GM23338 (cell line): Measurements from ENCODE around the gene AOAH. TPM values are rescaled to one million over a fixed set of nuclear protein-coding genes. Genes with fewer than 3 reads are reported as not detected.

Source experiments
- ATAC-seq: fragments of 200-7000 bp; cut with Tn5 transposase; 3 replicates; pipeline ENCODE4 v1.9.1; 2020
- DNase-seq: peaks from one replicate; pipeline ENCODE4 v3.0.0-alpha.2; 2015; ENCODE audit warnings: low spot score
- H2AFZ ChIP-seq: fragments of 200-600 bp; sonication (generic); 2 replicates; pipeline ENCODE4 v1.8.0; 2016; ENCODE audit warnings: antibody characterized with exemption, mild to moderate bottlenecking, moderate library complexity
- H3F3A ChIP-seq: fragments of 200-600 bp; sonication (generic); replicated peaks from 2 replicates; pipeline ENCODE4 v1.8.0; 2017; ENCODE audit warnings: antibody characterized with exemption, mixed run types, low read depth
- H3K27ac ChIP-seq: fragments of 200-600 bp; sonication (generic); 2 replicates; pipeline ENCODE4 v1.6.1; 2016; ENCODE audit warnings: low read depth
- H3K27me3 ChIP-seq: fragments of 200-600 bp; sonication (generic); 2 replicates; pipeline ENCODE4 v1.8.0; 2016; ENCODE audit warnings: mild to moderate bottlenecking, mixed run types, moderate library complexity; ENCODE audit not compliant: insufficient read depth
- H3K36me3 ChIP-seq: fragments of 200-600 bp; sonication (generic); 2 replicates; pipeline ENCODE4 v1.8.0; 2016; ENCODE audit warnings: mild to moderate bottlenecking; ENCODE audit not compliant: insufficient read depth
- H3K4me1 ChIP-seq: fragments of 200-600 bp; sonication (generic); 2 replicates; pipeline ENCODE4 v1.8.0; 2016; ENCODE audit warnings: mild to moderate bottlenecking, moderate library complexity; ENCODE audit not compliant: insufficient read depth
- H3K4me2 ChIP-seq: fragments of 200-600 bp; sonication (generic); 2 replicates; pipeline ENCODE4 v1.7.1; 2017; ENCODE audit warnings: mixed run types
- H3K4me3 ChIP-seq: fragments of 200-600 bp; sonication (generic); 2 replicates; pipeline ENCODE4 v1.6.1; 2016; ENCODE audit warnings: mixed run types
- H3K79me2 ChIP-seq: fragments of 200-600 bp; sonication (generic); replicated peaks from 2 replicates; pipeline ENCODE4 v1.8.0; 2017; ENCODE audit warnings: mild to moderate bottlenecking; ENCODE audit not compliant: insufficient read depth
- H3K9me2 ChIP-seq: fragments of 200-600 bp; sonication (generic); 2 replicates; pipeline ENCODE4 v1.8.0; 2017; ENCODE audit not compliant: insufficient read depth
- H4K20me1 ChIP-seq: fragments of 200-600 bp; sonication (generic); replicated peaks from 2 replicates; pipeline ENCODE4 v1.8.0; 2017; ENCODE audit warnings: mild to moderate bottlenecking; ENCODE audit not compliant: insufficient read depth
- H3K27ac Mint-ChIP-seq: 2 replicates; pipeline ENCODE4 v1.8.0; 2020; ENCODE audit warnings: inconsistent platforms, mild to moderate bottlenecking, moderate library complexity, mixed read lengths
- H3K27me3 Mint-ChIP-seq: 3 replicates; pipeline ENCODE4 v1.8.0; 2022; ENCODE audit warnings: low read depth, mild to moderate bottlenecking, moderate library complexity, mixed read lengths, inconsistent platforms; ENCODE audit not compliant: insufficient read depth, poor library complexity
- H3K36me3 Mint-ChIP-seq: 3 replicates; pipeline ENCODE4 v1.8.0; 2021; ENCODE audit warnings: low read depth, mild to moderate bottlenecking, inconsistent platforms, moderate library complexity, mixed read lengths
- H3K4me1 Mint-ChIP-seq: 3 replicates; pipeline ENCODE4 v1.8.0; 2020; ENCODE audit warnings: mild to moderate bottlenecking, inconsistent platforms, mixed read lengths
- H3K4me3 Mint-ChIP-seq: 3 replicates; pipeline ENCODE4 v1.8.0; 2021; ENCODE audit warnings: moderate library complexity, mild to moderate bottlenecking, inconsistent platforms, mixed read lengths
- H3K9me3 Mint-ChIP-seq: 3 replicates; pipeline ENCODE4 v1.8.0; 2020; ENCODE audit warnings: moderate library complexity, mild to moderate bottlenecking, inconsistent platforms, mixed read lengths
- CREB1 ChIP-seq: fragments of 250-450 bp; sonication (Bioruptor Pico); IDR thresholded peaks from 2 replicates; pipeline ENCODE4 v1.5.0; 2020; ENCODE audit warnings: low read depth, mild to moderate bottlenecking, moderate library complexity
- EZH2 ChIP-seq: fragments of 200-600 bp; sonication (generic); IDR thresholded peaks from one replicate; pipeline ENCODE4 v1.8.0; 2017; ENCODE audit warnings: antibody characterized with exemption, mild to moderate bottlenecking, low read depth; ENCODE audit not compliant: unreplicated experiment
- EZH2phosphoT487 ChIP-seq: fragments of 200-600 bp; sonication (generic); IDR thresholded peaks from one replicate; pipeline ENCODE4 v1.8.1; 2018; ENCODE audit warnings: antibody characterized with exemption; ENCODE audit not compliant: unreplicated experiment
- JUNB ChIP-seq: IDR thresholded peaks from one replicate; pipeline ENCODE4 v1.6.1; 2016; ENCODE audit warnings: antibody characterized with exemption; ENCODE audit not compliant: unreplicated experiment
- NANOG ChIP-seq: IDR thresholded peaks from 2 replicates; pipeline ENCODE4 v1.6.1; 2016; ENCODE audit warnings: antibody characterized with exemption, borderline replicate concordance
- POLR2AphosphoS5 ChIP-seq: IDR thresholded peaks from 2 replicates; pipeline ENCODE4 v1.6.1; 2016; ENCODE audit warnings: antibody characterized with exemption, low read depth
- STAT1 ChIP-seq: IDR thresholded peaks from one replicate; pipeline ENCODE4 v1.6.1; 2016; ENCODE audit warnings: antibody characterized with exemption; ENCODE audit not compliant: unreplicated experiment
- ZNF114 ChIP-seq: fragments of 250-450 bp; sonication (Bioruptor Pico); IDR thresholded peaks from 2 replicates; pipeline ENCODE4 v1.5.0; 2020; ENCODE audit warnings: mild to moderate bottlenecking, moderate library complexity
- ZNF331 ChIP-seq: fragments of 250-450 bp; sonication (Bioruptor Pico); IDR thresholded peaks from 2 replicates; pipeline ENCODE4 v1.5.0; 2020; ENCODE audit warnings: low read depth, mild to moderate bottlenecking, moderate library complexity
- polyA plus RNA-seq: library from polyadenylated mRNA; unstranded; fragments of >200 nt; fragmentation: Nextera tagmentation; extraction: Ambion mirVana; gene quantifications from 2 replicates; pipeline ENCODE4 v1.2.1, GENCODE V29; 2016
- total RNA-seq: library from RNA; depleted of rRNA; stranded (reverse); fragments of >200 nt; shearing (Covaris generic); gene quantifications from 2 replicates; pipeline ENCODE4 v1.2.3, GENCODE V29; 2014
- TF ChIP-seq, protein P1 (sequence below): IDR thresholded peaks from one replicate; pipeline ENCODE4 v1.6.1; 2018; ENCODE audit warnings: antibody characterized with exemption; ENCODE audit not compliant: unreplicated experiment
- TF ChIP-seq, protein P2 (sequence below), 2 experiments: fragments of 200-600 bp in 1 of 2; sonication (generic) in 1 of 2; conservative IDR thresholded peaks; 2 replicates each; pipeline versions ENCODE4 v1.5.1 to v1.6.1; 2016 to 2017; ENCODE audit warnings: antibody characterized with exemption in 2 of 2, low read depth in 2 of 2, mild to moderate bottlenecking in 2 of 2, moderate library complexity in 1 of 2
- TF ChIP-seq, protein P3 (sequence below): fragments of 250-450 bp; sonication (Bioruptor Pico); IDR thresholded peaks from 2 replicates; pipeline ENCODE4 v1.5.0; 2020; ENCODE audit warnings: mild to moderate bottlenecking, moderate library complexity
- TF ChIP-seq, protein P4 (sequence below): IDR thresholded peaks from 2 replicates; pipeline ENCODE4 v1.6.1; 2016; ENCODE audit warnings: antibody characterized with exemption

Gene AOAH
- total and polyA plus RNA-seq, 2 experiments from 2014 or later, result not detected

DNA sequence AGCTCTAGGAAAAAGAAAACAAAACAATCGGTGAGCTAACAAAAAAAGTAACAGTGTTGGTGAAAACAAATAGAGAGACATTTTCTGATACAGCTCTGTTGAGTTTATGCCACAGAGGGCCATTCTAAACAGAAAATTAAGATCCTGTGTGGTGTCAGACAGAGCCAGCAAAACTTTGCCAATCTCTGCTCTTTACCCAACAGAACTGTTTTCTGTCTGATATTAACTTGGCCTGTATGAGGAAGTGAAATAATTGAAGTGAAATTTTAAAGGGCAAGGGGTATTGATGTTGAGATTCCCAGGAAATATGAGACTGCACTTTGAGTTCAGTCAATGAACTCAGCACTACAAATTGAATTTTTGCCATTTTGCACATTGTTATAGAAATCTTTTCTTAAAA lies 101.0 kb downstream of the AOAH start:
- Histone ChIP-seq H3K4me3 (no peak overlapping the region), H3F3A (no peaks in the 10 kb centered on the region), H4K20me1 (no peaks in the 10 kb centered on the region), H3K27ac (no peak overlapping the region), H3K4me1 (no peaks in the 10 kb centered on the region), H3K9me2 (peaks cover 17% of the 10 kb centered on the region; the same call in 1 of the 2 replicates), H3K27me3 (no peaks in the 10 kb centered on the region), H3K79me2 (no peaks in the 10 kb centered on the region), H3K36me3 (no peaks in the 10 kb centered on the region), H3K4me2 (no peak overlapping the region), H2AFZ (no peak overlapping the region)
- no peak for TF ChIP-seq EZH2phosphoT487
- TF ChIP-seq, protein P1, sequence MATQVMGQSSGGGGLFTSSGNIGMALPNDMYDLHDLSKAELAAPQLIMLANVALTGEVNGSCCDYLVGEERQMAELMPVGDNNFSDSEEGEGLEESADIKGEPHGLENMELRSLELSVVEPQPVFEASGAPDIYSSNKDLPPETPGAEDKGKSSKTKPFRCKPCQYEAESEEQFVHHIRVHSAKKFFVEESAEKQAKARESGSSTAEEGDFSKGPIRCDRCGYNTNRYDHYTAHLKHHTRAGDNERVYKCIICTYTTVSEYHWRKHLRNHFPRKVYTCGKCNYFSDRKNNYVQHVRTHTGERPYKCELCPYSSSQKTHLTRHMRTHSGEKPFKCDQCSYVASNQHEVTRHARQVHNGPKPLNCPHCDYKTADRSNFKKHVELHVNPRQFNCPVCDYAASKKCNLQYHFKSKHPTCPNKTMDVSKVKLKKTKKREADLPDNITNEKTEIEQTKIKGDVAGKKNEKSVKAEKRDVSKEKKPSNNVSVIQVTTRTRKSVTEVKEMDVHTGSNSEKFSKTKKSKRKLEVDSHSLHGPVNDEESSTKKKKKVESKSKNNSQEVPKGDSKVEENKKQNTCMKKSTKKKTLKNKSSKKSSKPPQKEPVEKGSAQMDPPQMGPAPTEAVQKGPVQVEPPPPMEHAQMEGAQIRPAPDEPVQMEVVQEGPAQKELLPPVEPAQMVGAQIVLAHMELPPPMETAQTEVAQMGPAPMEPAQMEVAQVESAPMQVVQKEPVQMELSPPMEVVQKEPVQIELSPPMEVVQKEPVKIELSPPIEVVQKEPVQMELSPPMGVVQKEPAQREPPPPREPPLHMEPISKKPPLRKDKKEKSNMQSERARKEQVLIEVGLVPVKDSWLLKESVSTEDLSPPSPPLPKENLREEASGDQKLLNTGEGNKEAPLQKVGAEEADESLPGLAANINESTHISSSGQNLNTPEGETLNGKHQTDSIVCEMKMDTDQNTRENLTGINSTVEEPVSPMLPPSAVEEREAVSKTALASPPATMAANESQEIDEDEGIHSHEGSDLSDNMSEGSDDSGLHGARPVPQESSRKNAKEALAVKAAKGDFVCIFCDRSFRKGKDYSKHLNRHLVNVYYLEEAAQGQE, result no peak
- TF ChIP-seq STAT1, result no peak
- TF ChIP-seq, protein P2, sequence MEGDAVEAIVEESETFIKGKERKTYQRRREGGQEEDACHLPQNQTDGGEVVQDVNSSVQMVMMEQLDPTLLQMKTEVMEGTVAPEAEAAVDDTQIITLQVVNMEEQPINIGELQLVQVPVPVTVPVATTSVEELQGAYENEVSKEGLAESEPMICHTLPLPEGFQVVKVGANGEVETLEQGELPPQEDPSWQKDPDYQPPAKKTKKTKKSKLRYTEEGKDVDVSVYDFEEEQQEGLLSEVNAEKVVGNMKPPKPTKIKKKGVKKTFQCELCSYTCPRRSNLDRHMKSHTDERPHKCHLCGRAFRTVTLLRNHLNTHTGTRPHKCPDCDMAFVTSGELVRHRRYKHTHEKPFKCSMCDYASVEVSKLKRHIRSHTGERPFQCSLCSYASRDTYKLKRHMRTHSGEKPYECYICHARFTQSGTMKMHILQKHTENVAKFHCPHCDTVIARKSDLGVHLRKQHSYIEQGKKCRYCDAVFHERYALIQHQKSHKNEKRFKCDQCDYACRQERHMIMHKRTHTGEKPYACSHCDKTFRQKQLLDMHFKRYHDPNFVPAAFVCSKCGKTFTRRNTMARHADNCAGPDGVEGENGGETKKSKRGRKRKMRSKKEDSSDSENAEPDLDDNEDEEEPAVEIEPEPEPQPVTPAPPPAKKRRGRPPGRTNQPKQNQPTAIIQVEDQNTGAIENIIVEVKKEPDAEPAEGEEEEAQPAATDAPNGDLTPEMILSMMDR (conservative IDR thresholded peaks at IDR 0.05; ENCODE audit: low read depth in 2 of 2), result no peak
- TF ChIP-seq ZNF114 (CRISPR knock-in tag), result no peak
- TF ChIP-seq POLR2AphosphoS5, result no peak
- TF ChIP-seq ZNF331 (CRISPR knock-in tag), result no peak
- TF ChIP-seq, protein P3, sequence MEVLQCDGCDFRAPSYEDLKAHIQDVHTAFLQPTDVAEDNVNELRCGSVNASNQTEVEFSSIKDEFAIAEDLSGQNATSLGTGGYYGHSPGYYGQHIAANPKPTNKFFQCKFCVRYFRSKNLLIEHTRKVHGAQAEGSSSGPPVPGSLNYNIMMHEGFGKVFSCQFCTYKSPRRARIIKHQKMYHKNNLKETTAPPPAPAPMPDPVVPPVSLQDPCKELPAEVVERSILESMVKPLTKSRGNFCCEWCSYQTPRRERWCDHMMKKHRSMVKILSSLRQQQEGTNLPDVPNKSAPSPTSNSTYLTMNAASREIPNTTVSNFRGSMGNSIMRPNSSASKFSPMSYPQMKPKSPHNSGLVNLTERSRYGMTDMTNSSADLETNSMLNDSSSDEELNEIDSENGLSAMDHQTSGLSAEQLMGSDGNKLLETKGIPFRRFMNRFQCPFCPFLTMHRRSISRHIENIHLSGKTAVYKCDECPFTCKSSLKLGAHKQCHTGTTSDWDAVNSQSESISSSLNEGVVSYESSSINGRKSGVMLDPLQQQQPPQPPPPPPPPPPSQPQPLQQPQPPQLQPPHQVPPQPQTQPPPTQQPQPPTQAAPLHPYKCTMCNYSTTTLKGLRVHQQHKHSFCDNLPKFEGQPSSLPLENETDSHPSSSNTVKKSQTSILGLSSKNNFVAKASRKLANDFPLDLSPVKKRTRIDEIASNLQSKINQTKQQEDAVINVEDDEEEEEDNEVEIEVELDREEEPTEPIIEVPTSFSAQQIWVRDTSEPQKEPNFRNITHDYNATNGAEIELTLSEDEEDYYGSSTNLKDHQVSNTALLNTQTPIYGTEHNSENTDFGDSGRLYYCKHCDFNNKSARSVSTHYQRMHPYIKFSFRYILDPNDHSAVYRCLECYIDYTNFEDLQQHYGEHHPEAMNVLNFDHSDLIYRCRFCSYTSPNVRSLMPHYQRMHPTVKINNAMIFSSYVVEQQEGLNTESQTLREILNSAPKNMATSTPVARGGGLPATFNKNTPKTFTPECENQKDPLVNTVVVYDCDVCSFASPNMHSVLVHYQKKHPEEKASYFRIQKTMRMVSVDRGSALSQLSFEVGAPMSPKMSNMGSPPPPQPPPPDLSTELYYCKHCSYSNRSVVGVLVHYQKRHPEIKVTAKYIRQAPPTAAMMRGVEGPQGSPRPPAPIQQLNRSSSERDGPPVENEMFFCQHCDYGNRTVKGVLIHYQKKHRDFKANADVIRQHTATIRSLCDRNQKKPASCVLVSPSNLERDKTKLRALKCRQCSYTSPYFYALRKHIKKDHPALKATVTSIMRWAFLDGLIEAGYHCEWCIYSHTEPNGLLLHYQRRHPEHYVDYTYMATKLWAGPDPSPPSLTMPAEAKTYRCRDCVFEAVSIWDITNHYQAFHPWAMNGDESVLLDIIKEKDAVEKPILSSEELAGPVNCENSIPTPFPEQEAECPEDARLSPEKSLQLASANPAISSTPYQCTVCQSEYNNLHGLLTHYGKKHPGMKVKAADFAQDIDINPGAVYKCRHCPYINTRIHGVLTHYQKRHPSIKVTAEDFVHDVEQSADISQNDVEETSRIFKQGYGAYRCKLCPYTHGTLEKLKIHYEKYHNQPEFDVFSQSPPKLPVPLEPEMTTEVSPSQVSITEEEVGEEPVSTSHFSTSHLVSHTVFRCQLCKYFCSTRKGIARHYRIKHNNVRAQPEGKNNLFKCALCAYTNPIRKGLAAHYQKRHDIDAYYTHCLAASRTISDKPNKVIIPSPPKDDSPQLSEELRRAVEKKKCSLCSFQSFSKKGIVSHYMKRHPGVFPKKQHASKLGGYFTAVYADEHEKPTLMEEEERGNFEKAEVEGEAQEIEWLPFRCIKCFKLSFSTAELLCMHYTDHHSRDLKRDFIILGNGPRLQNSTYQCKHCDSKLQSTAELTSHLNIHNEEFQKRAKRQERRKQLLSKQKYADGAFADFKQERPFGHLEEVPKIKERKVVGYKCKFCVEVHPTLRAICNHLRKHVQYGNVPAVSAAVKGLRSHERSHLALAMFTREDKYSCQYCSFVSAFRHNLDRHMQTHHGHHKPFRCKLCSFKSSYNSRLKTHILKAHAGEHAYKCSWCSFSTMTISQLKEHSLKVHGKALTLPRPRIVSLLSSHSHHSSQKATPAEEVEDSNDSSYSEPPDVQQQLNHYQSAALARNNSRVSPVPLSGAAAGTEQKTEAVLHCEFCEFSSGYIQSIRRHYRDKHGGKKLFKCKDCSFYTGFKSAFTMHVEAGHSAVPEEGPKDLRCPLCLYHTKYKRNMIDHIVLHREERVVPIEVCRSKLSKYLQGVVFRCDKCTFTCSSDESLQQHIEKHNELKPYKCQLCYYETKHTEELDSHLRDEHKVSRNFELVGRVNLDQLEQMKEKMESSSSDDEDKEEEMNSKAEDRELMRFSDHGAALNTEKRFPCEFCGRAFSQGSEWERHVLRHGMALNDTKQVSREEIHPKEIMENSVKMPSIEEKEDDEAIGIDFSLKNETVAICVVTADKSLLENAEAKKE (CRISPR knock-in tag), result no peak
- no peak for TF ChIP-seq EZH2
- TF ChIP-seq NANOG, result no peak
- no peak for TF ChIP-seq CREB1 (CRISPR knock-in tag)
- TF ChIP-seq, protein P4, sequence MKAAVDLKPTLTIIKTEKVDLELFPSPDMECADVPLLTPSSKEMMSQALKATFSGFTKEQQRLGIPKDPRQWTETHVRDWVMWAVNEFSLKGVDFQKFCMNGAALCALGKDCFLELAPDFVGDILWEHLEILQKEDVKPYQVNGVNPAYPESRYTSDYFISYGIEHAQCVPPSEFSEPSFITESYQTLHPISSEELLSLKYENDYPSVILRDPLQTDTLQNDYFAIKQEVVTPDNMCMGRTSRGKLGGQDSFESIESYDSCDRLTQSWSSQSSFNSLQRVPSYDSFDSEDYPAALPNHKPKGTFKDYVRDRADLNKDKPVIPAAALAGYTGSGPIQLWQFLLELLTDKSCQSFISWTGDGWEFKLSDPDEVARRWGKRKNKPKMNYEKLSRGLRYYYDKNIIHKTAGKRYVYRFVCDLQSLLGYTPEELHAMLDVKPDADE, result no peak
- TF ChIP-seq JUNB, result no peak
- H3K27me3 Mint-ChIP-seq, result peaks cover 1% of the 10 kb centered on the region
- no peaks in the 10 kb centered on the region for H3K36me3 Mint-ChIP-seq
- DNase-seq, result no peak
- H3K4me3 Mint-ChIP-seq, result no peak overlapping the region
- H3K4me1 Mint-ChIP-seq, result no peaks in the 10 kb centered on the region
- H3K9me3 Mint-ChIP-seq, result no peaks in the 10 kb centered on the region
- no peak overlapping the region for H3K27ac Mint-ChIP-seq
- no peak for ATAC-seq
